Glutamatergic neuron (in vitro differentiated cells): ENCODE data around the gene RBMS1. TPM values are rescaled to one million over a fixed set of nuclear protein-coding genes. Genes with fewer than 3 reads are reported as not detected.

ENCODE experiments used
- DNase-seq: peaks from one replicate; pipeline ENCODE4 v3.0.0; 2022
- H3K27ac Mint-ChIP-seq: one replicate; pipeline ENCODE4 v1.8.0; 2020; ENCODE audit warnings: mild to moderate bottlenecking, mixed read lengths, inconsistent platforms; ENCODE audit not compliant: unreplicated experiment
- H3K27me3 Mint-ChIP-seq: one replicate; pipeline ENCODE4 v1.8.0; 2020; ENCODE audit warnings: mild to moderate bottlenecking, moderate library complexity, mixed read lengths, inconsistent platforms; ENCODE audit not compliant: unreplicated experiment
- H3K36me3 Mint-ChIP-seq: one replicate; pipeline ENCODE4 v1.8.0; 2020; ENCODE audit warnings: mild to moderate bottlenecking, mixed read lengths, inconsistent platforms; ENCODE audit not compliant: unreplicated experiment
- H3K4me1 Mint-ChIP-seq: one replicate; pipeline ENCODE4 v1.8.0; 2020; ENCODE audit warnings: mild to moderate bottlenecking, low read depth, mixed read lengths, inconsistent platforms; ENCODE audit not compliant: unreplicated experiment
- H3K4me3 Mint-ChIP-seq: one replicate; pipeline ENCODE4 v1.8.0; 2020; ENCODE audit warnings: mild to moderate bottlenecking, mixed read lengths, inconsistent platforms; ENCODE audit not compliant: unreplicated experiment
- H3K9me3 Mint-ChIP-seq: one replicate; pipeline ENCODE4 v1.8.0; 2020; ENCODE audit warnings: mild to moderate bottlenecking, moderate library complexity, mixed read lengths, inconsistent platforms; ENCODE audit not compliant: unreplicated experiment
- total RNA-seq: library from RNA; stranded (reverse); fragmentation: NEBNext Ultra II Directional; extraction: Animal tissue kit (Norgen Biotek cat#: 25700); gene quantifications from one replicate; pipeline ENCODE4 v1.2.1, GENCODE V29; 2021; ENCODE audit not compliant: unreplicated experiment
- TF ChIP-seq, protein P1 (sequence below): fragments of 200-600 bp; sonication (generic); IDR thresholded peaks from one replicate; pipeline ENCODE4 v1.5.0; 2021; ENCODE audit not compliant: partially characterized antibody, unreplicated experiment

RBMS1 gene
- total RNA-seq, 1 donor from 2014 or later, result 142 TPM

DNA sequence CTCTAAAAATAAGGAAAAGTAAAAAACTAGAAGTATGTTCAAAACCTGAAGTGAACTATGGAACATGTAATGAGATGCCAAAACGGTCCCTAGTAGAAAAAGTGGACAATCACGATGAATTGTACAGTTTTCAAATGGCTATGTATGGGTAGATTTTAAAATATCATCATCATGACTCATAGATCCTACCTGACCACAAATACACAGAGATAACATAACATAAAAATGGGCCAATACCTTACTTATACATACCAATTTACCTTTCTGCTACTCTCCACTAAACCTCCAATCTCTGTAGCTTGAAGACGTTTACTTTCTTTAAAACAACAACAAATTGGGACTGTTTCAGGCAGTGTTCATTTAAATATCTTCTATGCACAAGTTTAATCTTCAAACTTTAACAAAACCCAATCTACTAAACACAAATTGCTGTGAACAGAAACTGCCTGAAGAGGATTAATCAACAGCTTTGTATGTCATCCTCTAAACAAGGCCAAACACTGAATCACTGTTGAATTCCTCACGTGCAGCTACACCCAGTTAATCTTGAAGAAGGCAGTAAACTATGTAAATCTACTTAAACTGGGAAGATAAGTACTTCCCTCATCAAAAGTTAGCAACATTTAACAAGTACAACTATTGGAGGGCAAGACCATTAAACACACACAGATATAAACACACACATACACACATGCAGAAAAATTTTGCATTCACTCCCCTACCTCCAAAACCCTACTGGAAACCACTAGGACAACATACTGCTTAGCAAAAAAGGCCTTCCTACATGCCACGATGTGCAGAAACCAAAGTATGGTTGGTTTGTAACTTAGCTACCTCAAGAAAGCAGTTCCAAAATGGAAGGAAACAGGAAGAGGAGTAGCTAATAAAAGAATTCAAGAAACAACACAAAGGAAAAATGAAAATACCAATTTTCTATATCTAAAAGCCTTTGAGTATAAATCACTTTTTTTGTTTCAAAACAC is 90.3 kb downstream of the RBMS1 start:
- TF ChIP-seq, protein P1, sequence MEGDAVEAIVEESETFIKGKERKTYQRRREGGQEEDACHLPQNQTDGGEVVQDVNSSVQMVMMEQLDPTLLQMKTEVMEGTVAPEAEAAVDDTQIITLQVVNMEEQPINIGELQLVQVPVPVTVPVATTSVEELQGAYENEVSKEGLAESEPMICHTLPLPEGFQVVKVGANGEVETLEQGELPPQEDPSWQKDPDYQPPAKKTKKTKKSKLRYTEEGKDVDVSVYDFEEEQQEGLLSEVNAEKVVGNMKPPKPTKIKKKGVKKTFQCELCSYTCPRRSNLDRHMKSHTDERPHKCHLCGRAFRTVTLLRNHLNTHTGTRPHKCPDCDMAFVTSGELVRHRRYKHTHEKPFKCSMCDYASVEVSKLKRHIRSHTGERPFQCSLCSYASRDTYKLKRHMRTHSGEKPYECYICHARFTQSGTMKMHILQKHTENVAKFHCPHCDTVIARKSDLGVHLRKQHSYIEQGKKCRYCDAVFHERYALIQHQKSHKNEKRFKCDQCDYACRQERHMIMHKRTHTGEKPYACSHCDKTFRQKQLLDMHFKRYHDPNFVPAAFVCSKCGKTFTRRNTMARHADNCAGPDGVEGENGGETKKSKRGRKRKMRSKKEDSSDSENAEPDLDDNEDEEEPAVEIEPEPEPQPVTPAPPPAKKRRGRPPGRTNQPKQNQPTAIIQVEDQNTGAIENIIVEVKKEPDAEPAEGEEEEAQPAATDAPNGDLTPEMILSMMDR, result no peak
- peak overlapping the region; percentile 55 for H3K27ac Mint-ChIP-seq
- DNase-seq, result no peak
- H3K27me3 Mint-ChIP-seq, result peaks cover 18% of the 10 kb centered on the region
- peaks cover 48% of the 10 kb centered on the region for H3K4me1 Mint-ChIP-seq
- H3K36me3 Mint-ChIP-seq, result no peaks in the 10 kb centered on the region
- peak overlapping the region; percentile 78 for H3K4me3 Mint-ChIP-seq
- H3K9me3 Mint-ChIP-seq, result peaks cover 17% of the 10 kb centered on the region

DNA sequence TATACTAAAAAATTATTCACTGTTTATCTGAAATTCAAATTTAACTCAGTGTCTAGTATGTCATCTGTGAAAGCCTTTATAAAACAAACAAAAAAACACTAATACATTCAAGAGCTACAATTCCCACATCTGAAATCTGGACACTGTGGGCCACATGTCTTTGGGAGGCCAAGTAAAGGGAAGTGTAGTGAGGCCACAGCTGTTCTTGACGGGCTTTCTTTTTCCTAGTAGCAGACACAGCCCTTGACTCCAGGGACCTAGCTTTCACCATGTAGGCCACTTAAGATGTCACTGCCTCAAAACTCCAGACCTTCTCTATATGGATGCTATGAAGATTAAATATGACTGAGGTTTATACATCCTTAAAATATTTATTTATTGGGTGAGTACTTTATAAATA is 91.1 kb downstream of the RBMS1 start:
- DNase-seq, result no peak
- peaks cover 13% of the 10 kb centered on the region for H3K9me3 Mint-ChIP-seq
- H3K27me3 Mint-ChIP-seq, result peaks cover 14% of the 10 kb centered on the region
- H3K36me3 Mint-ChIP-seq, result no peaks in the 10 kb centered on the region
- TF ChIP-seq, protein P1, result no peak
- peak overlapping the region; percentile 87 for H3K27ac Mint-ChIP-seq
- peak overlapping the region; percentile 78 for H3K4me3 Mint-ChIP-seq
- H3K4me1 Mint-ChIP-seq, result peaks cover 46% of the 10 kb centered on the region

DNA sequence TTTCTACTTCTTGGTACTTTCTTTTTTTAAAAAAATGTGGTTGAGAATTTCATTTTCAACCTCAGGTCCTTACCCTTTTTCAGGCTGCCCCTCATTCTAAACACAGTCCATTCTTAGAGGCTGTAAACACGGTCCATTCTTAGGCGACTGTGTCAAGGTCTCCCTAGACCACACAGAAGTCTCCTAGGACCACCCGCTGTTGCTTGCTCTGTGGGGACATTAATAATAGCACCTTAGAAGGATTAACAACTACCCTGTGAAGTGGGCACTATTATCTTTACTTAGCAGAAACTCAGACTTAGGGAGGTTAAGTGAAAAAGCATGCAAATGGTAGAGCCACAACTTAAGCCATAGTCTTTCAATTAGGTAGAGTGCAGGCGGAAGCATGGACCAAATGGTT is 91.7 kb downstream of the RBMS1 start:
- peaks cover 46% of the 10 kb centered on the region for H3K4me1 Mint-ChIP-seq
- no peak for DNase-seq
- peak overlapping the region; percentile 87 for H3K27ac Mint-ChIP-seq
- peaks cover 13% of the 10 kb centered on the region for H3K27me3 Mint-ChIP-seq
- peaks cover 12% of the 10 kb centered on the region for H3K9me3 Mint-ChIP-seq
- H3K36me3 Mint-ChIP-seq, result no peaks in the 10 kb centered on the region
- peak overlapping the region; percentile 71 for H3K4me3 Mint-ChIP-seq
- TF ChIP-seq, protein P1, result no peak

DNA sequence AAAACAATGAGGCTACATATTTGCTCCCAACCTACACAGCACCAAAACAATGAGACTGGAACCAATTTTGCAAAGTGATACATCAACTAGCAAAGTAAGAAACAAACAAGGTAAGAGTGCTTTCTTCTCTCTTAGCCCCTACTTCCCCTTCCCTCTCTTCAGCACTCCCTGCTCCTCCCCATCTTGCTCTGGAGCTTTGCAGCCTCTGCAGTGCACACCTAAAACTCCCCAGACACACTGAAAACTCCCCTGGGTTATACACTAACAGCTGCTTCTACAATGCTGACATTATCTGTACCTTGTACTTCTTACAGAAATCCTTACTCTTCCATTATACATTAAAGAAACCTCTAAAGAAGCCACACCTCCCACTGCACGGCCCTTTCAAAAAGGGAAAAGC is 93.7 kb downstream of the RBMS1 start:
- H3K4me3 Mint-ChIP-seq, result no peak overlapping the region
- DNase-seq, result no peak
- H3K27ac Mint-ChIP-seq, result peak overlapping the region; percentile 50
- H3K27me3 Mint-ChIP-seq, result peaks cover 5% of the 10 kb centered on the region
- H3K9me3 Mint-ChIP-seq, result peaks cover 2% of the 10 kb centered on the region
- H3K36me3 Mint-ChIP-seq, result no peaks in the 10 kb centered on the region
- TF ChIP-seq, protein P1, result no peak
- H3K4me1 Mint-ChIP-seq, result peaks cover 40% of the 10 kb centered on the region

DNA sequence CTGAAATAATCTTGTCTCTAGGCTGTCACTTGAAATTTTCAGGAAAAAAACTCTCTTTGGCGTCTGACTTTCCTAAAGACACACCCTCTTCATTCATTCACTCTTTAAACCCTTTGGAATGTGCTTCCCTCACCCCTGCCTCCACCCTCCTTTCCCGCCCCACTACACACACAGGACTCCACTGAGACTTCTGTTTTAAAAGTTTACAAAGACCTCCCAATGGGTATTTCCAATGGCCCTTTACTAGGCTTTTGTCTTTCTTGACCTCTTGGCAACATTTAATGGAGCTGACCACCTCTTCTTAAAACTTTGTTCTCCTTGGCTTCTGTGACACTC is 96.1 kb downstream of the RBMS1 start:
- DNase-seq, result no peak
- H3K36me3 Mint-ChIP-seq, result no peaks in the 10 kb centered on the region
- no peak overlapping the region for H3K4me3 Mint-ChIP-seq
- TF ChIP-seq, protein P1, result no peak
- peaks cover 21% of the 10 kb centered on the region for H3K4me1 Mint-ChIP-seq
- peaks cover 5% of the 10 kb centered on the region for H3K27me3 Mint-ChIP-seq
- H3K27ac Mint-ChIP-seq, result no peak overlapping the region
- H3K9me3 Mint-ChIP-seq, result peaks cover 2% of the 10 kb centered on the region
